ENCODE data around the gene DTNBP1. TPM values are rescaled to one million over a fixed set of nuclear protein-coding genes. Genes with fewer than 3 reads are reported as not detected.

DTNBP1 gene
- total and polyA plus RNA-seq, 2 of the 13 experiments (the other 11 are each of a cell fraction or from before 2014, with no cell fraction given): 6.6 to 19.1 TPM

GRCh38 chr6:15519681-15520080 is 143.1 kb downstream of the DTNBP1 start (continued):
- TF ChIP-seq, protein P1, sequence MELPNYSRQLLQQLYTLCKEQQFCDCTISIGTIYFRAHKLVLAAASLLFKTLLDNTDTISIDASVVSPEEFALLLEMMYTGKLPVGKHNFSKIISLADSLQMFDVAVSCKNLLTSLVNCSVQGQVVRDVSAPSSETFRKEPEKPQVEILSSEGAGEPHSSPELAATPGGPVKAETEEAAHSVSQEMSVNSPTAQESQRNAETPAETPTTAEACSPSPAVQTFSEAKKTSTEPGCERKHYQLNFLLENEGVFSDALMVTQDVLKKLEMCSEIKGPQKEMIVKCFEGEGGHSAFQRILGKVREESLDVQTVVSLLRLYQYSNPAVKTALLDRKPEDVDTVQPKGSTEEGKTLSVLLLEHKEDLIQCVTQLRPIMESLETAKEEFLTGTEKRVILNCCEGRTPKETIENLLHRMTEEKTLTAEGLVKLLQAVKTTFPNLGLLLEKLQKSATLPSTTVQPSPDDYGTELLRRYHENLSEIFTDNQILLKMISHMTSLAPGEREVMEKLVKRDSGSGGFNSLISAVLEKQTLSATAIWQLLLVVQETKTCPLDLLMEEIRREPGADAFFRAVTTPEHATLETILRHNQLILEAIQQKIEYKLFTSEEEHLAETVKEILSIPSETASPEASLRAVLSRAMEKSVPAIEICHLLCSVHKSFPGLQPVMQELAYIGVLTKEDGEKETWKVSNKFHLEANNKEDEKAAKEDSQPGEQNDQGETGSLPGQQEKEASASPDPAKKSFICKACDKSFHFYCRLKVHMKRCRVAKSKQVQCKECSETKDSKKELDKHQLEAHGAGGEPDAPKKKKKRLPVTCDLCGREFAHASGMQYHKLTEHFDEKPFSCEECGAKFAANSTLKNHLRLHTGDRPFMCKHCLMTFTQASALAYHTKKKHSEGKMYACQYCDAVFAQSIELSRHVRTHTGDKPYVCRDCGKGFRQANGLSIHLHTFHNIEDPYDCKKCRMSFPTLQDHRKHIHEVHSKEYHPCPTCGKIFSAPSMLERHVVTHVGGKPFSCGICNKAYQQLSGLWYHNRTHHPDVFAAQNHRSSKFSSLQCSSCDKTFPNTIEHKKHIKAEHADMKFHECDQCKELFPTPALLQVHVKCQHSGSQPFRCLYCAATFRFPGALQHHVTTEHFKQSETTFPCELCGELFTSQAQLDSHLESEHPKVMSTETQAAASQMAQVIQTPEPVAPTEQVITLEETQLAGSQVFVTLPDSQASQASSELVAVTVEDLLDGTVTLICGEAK (IDR thresholded peaks at IDR 0.05): no peak
- TF ChIP-seq, protein P1 (CRISPR knock-in tag; IDR thresholded peaks at IDR 0.05): no peak
- TF ChIP-seq RBM22 (optimal IDR thresholded peaks at IDR 0.05; ENCODE audit: low read length): no peak
- TF ChIP-seq SNAPC2 (CRISPR knock-in tag; IDR thresholded peaks at IDR 0.05): no peak
- no peak for TF ChIP-seq NFIC (IDR thresholded peaks at IDR 0.05; ENCODE audit: low read length)
- TF ChIP-seq ASH2L (IDR thresholded peaks at IDR 0.05; ENCODE audit: insufficient read length, low read depth, low read length): no peak
- TF ChIP-seq, protein P2, sequence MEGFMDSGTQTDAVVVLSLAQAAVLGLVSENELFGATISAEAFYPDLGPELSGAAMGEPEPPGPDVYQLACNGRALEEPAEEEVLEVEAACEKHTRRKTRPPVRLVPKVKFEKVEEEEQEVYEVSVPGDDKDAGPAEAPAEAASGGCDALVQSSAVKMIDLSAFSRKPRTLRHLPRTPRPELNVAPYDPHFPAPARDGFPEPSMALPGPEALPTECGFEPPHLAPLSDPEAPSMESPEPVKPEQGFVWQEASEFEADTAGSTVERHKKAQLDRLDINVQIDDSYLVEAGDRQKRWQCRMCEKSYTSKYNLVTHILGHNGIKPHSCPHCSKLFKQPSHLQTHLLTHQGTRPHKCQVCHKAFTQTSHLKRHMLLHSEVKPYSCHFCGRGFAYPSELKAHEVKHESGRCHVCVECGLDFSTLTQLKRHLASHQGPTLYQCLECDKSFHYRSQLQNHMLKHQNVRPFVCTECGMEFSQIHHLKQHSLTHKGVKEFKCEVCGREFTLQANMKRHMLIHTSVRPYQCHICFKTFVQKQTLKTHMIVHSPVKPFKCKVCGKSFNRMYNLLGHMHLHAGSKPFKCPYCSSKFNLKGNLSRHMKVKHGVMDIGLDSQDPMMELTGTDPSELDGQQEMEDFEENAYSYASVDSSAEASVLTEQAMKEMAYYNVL (CRISPR knock-in tag; IDR thresholded peaks at IDR 0.05; ENCODE audit: borderline replicate concordance): no peak

Measured in HepG2 (cell line).